CD4-positive, alpha-beta memory T cell (primary cell): ENCODE results near the gene EML6. TPM values are rescaled to one million over a fixed set of nuclear protein-coding genes. Genes with fewer than 3 reads are reported as not detected.
A peak's percentile ranks its signal among the peaks of the same experiment; 100 is the strongest.
"Not testable (repeated sequence)": the region's sequence is repeated elsewhere in the genome, so short reads cannot be mapped to it uniquely, and the experiment has no call there.

Experiments used
- CTCF ChIA-PET: fragments of 350-600 bp; sonication (Branson Sonifier 250); formaldehyde crosslinking; loops from one replicate; lab custom pipeline; 2021; ENCODE audit warnings: inconsistent platforms; ENCODE audit not compliant: partially characterized antibody; lab: Charles Lee
- POLR2A ChIA-PET: fragments of 350-600 bp; sonication (Branson Sonifier 250); formaldehyde crosslinking; loops from one replicate; lab custom pipeline; 2021; ENCODE audit not compliant: partially characterized antibody; lab: Charles Lee
- DNase-seq, 5 donors: peaks; one replicate each; pipeline versions ENCODE4 v3.0.0 to v3.0.0-alpha.2; 2020 to 2022; ENCODE audit warnings: mixed read lengths in 1 of 5
- H3K27ac ChIP-seq: one replicate; pipeline ENCODE4 v1.7.0; 2013; ENCODE audit warnings: low read depth, low read length
- H3K27me3 ChIP-seq: 2 replicates; pipeline ENCODE4 v1.7.0; 2013; ENCODE audit warnings: mild to moderate bottlenecking, low read length, moderate library complexity; ENCODE audit not compliant: insufficient read depth
- H3K36me3 ChIP-seq: 2 replicates; pipeline ENCODE4 v1.7.0; 2013; ENCODE audit warnings: mild to moderate bottlenecking, low read length, moderate library complexity; ENCODE audit not compliant: insufficient read depth
- H3K4me1 ChIP-seq: 2 replicates; pipeline ENCODE4 v1.7.0; 2013; ENCODE audit warnings: mild to moderate bottlenecking, low read length, moderate library complexity; ENCODE audit not compliant: insufficient read depth
- H3K4me3 ChIP-seq, 2 donors: one replicate each; pipeline ENCODE4 v1.7.0; 2013; ENCODE audit warnings: low read length in 2 of 2, mild to moderate bottlenecking in 1 of 2
- H3K9me3 ChIP-seq, 2 donors: one replicate each; pipeline ENCODE4 v1.7.0; 2013; ENCODE audit warnings: low read length in 2 of 2, control low read depth in 1 of 2; ENCODE audit not compliant: control insufficient read depth in 1 of 2
- H3K27ac Mint-ChIP-seq, 7 donors: one replicate each; pipeline ENCODE4 v1.8.0; 2020 to 2021; ENCODE audit warnings: mixed read lengths in 7 of 7, mild to moderate bottlenecking in 6 of 7, inconsistent platforms in 3 of 7, moderate library complexity in 3 of 7
- H3K27me3 Mint-ChIP-seq, 2 donors: one replicate each; pipeline ENCODE4 v1.8.0; 2020 to 2021; ENCODE audit warnings: mixed read lengths in 2 of 2
- H3K36me3 Mint-ChIP-seq, 2 donors: one replicate each; pipeline ENCODE4 v1.8.0; 2020 to 2021; ENCODE audit warnings: mixed read lengths in 2 of 2, inconsistent platforms in 1 of 2, mild to moderate bottlenecking in 1 of 2
- H3K4me1 Mint-ChIP-seq, 4 donors: one replicate each; pipeline ENCODE4 v1.8.0; 2020 to 2021; ENCODE audit warnings: mixed read lengths in 4 of 4, mild to moderate bottlenecking in 1 of 4
- H3K4me3 Mint-ChIP-seq, 8 donors: one replicate each; pipeline ENCODE4 v1.8.0; 2020 to 2021; ENCODE audit warnings: mixed read lengths in 8 of 8, mild to moderate bottlenecking in 7 of 8, moderate library complexity in 6 of 8, inconsistent platforms in 3 of 8
- H3K9me3 Mint-ChIP-seq, 8 donors: one replicate each; pipeline ENCODE4 v1.8.0; 2020 to 2021; ENCODE audit warnings: mixed read lengths in 8 of 8, mild to moderate bottlenecking in 5 of 8, inconsistent platforms in 3 of 8, moderate library complexity in 1 of 8
- intact Hi-C: fragments of 100-400 bp; cut with micrococcal nuclease; formaldehyde crosslinking; loops from one replicate; pipeline ENCODE4 v1.15.1; 2023
- polyA plus RNA-seq, 2 donors: library from polyadenylated mRNA; unstranded; fragments of 300-500 nt; fragmentation: Illumina TruSeq; gene quantifications; one replicate each; pipeline ENCODE4 v1.2.3, GENCODE V29; 2021
- total RNA-seq, 2 experiments: library from RNA; stranded (reverse); gene quantifications; one replicate each; pipeline ENCODE4 v1.2.3, GENCODE V29; 2021

EML6 gene
- total and polyA plus RNA-seq, 4 experiments from 2014 or later, result 0.02 to 3.9 (median 1.8) TPM; not detected in 1

DNA sequence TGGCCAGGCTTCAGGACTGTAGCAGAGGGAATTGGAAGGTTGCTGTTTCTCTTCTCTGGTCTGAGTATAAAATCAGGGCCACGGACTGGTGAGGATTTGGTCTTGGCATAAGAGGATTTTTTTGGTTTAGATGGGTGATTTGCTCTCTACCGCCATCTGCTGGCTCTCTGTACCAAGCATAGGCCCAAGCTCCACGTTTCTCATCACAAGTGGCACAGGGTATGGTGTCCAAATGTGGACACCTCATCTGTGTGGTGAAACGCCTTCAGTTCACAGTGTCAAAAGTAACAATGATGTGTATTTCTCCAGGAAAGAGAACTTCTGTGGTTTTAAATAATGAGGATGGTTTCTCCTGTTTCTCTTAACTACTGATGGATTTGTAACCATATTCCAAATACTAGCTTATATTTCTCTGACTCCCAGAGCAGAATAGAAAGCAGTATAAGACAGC, 115.1 kb downstream of the EML6 start:
- POLR2A ChIA-PET, result no interaction called here
- H3K4me1 Mint-ChIP-seq, result peaks cover 0 to 2% (median 0%) of the 10 kb centered on the region in 4 donors
- Histone ChIP-seq H3K4me1 (no peaks in the 10 kb centered on the region), H3K36me3 (no peaks in the 10 kb centered on the region), H3K4me3 (no peak overlapping the region), H3K27ac (no peak overlapping the region), H3K9me3 (no peaks in the 10 kb centered on the region), H3K27me3 (no peaks in the 10 kb centered on the region)
- H3K36me3 Mint-ChIP-seq, result no peaks in the 10 kb centered on the region
- no peak overlapping the region for H3K4me3 Mint-ChIP-seq
- intact Hi-C loops, result loop anchor here (1.0 to 5.0 kb wide), 5 partner anchors 116 to 337 kb away; partner anchors contain the start of gene EML6
- H3K27me3 Mint-ChIP-seq, result peaks cover 0 to 1% of the 10 kb centered on the region in 2 donors
- H3K9me3 Mint-ChIP-seq, result no peaks in the 10 kb centered on the region
- CTCF ChIA-PET, result interaction anchor here (0.7 to 4.1 kb wide), 36 partner anchors 9 to 731 kb away, joined by 3 to 37 read pairs (median 4); no protein-coding TSS in a partner anchor
- peak; percentile 40 to 51 (median 49) for DNase-seq
- no peak overlapping the region for H3K27ac Mint-ChIP-seq

DNA sequence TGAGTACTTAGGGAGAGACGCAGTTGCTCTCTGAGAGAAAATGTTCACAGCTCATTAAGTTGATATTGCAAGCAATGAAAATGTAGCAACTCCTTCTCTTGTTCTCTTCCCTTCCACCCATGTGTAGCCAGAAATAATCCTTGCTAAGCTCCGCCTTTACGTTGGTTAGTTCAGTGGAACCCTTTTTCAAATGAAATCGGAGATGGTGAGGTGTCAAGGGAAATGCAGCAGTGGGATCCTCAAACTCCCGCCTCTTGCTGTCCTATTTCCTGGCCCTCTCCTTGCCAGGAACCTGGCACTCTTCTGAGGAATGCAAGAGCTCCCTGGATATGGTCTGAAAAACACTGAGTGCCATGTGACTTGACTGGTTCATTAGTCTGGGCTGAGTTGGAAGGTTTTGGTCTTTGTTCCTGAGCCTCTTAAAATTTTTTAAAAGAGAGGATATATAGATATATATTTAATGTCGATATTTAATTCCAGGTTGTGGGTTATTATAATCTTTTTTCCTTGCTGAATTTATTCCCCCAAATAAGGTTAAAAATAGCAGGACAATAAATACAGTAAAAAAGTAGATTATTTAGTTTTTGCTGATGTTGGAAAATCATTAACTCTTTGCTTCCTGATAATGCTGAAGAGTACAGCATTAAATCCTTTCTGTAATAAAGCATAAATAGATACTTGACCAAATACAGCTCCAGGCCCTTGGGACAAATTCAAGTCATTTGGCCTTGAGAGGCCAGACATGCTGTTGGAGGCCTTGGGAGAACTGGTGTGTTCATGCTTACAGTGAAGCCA, 116.2 kb downstream of the EML6 start:
- ChIA-PET POLR2A (no interaction called here), CTCF (interaction anchor here (0.7 to 4.1 kb wide), 28 partner anchors 8 to 733 kb away, joined by 3 to 37 read pairs (median 5); no protein-coding TSS in a partner anchor)
- H3K36me3 ChIP-seq, result no peaks in the 10 kb centered on the region
- H3K9me3 ChIP-seq, result no peaks in the 10 kb centered on the region
- H3K4me3 ChIP-seq, result no peak overlapping the region
- no peak overlapping the region for H3K4me3 Mint-ChIP-seq
- H3K36me3 Mint-ChIP-seq, result no peaks in the 10 kb centered on the region
- H3K4me1 ChIP-seq, result no peaks in the 10 kb centered on the region
- H3K27me3 Mint-ChIP-seq, result peaks cover 0 to 1% of the 10 kb centered on the region in 2 donors
- intact Hi-C loops, result loop anchor here (2.0 to 5.0 kb wide), 2 partner anchors 117 to 175 kb away; partner anchors contain the start of gene EML6
- DNase-seq, result no peak
- H3K27ac ChIP-seq, result no peak overlapping the region
- H3K27ac Mint-ChIP-seq, result peak overlapping the region in 1 of 7 donors; percentile 44
- H3K9me3 Mint-ChIP-seq, result no peaks in the 10 kb centered on the region
- H3K27me3 ChIP-seq, result no peaks in the 10 kb centered on the region
- peaks cover 0 to 2% (median 0%) of the 10 kb centered on the region in 4 donors for H3K4me1 Mint-ChIP-seq

DNA sequence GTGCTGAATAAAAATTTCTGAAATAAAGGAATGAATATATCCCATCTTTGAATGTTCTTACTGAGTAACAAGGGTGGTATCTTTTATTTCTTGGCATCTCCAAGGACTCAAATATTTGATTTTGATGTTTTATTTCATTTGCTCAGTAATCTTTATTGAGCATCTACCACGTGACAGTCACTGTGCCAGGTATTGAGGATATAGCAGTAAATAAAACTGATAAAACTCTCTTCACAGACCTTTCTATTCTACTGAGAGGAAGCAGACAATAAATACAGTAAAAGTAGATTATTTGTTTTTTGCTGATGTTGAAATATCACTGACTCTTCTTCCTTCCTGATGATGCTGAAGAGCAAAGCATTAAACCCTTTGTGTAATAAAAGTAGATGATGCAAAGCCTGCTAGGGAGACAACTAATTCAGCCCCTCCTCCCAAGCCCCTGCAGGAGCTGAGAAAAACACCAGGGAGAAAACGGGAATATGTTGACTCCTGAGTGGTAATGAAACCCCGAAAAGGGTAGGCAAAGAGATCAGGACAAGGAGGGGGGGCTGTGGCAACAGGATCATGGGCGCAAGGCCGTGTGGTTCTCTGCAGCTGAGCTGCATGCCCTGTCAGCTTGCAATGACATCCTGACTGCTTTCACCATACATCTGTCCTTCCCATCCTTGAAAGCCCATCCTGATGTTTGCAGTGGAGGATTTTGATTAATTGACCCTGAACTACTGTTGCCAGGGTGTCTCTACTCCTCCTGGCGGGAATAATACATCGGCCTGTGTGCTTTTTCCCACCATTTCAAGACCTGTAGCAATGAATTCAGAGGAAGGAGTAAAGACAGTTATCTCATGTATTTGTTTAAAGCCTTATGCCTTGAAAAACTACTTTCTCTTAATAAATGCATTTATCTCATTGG, 117.4 kb downstream of the EML6 start:
- POLR2A ChIA-PET, result no interaction called here

DNA sequence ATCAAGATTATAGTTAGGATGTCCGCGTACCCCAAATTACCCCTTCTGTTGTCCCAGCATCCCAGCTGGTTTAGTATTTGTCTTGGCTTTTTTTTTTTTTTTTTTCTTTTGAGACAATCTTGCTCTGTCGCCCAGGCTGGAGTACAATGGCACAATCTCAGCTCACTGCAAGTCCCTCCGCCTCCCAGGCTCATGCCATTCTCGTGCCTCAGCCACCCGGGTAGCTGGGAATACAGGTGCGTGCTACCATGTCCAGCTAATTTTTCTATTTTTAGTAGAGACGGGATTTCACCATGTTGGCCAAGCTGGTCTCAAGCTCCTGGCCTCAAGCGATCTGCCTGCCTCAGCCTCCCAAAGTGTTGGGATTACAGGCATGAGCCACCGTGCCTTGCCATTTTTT, 118.0 kb downstream of the EML6 start:
- POLR2A ChIA-PET, H3K27me3 Mint-ChIP-seq: not testable (repeated sequence)
- CTCF ChIA-PET, result interaction anchor here (1.4 kb wide), 1 partner anchor 10 kb away, joined by 7 read pairs; no protein-coding TSS in a partner anchor

More for the DNA sequence above, 117.4 kb downstream of the EML6 start:
- H3K4me1 Mint-ChIP-seq, result peaks cover 0 to 2% (median 0%) of the 10 kb centered on the region in 4 donors
- H3K27ac ChIP-seq, result no peak overlapping the region
- H3K9me3 Mint-ChIP-seq, result no peaks in the 10 kb centered on the region
- CTCF ChIA-PET, result interaction anchor here (1.0 to 3.4 kb wide), 3 partner anchors 9 to 68 kb away, joined by 3 to 30 read pairs (median 7); no protein-coding TSS in a partner anchor
- no peak overlapping the region for H3K4me3 ChIP-seq
- H3K4me1 ChIP-seq, result no peaks in the 10 kb centered on the region
- H3K4me3 Mint-ChIP-seq, result peak overlapping the region in 1 of 8 donors; percentile 17
- DNase-seq, result no peak
- peak overlapping the region in 1 of 7 donors; percentile 66 for H3K27ac Mint-ChIP-seq
- H3K36me3 Mint-ChIP-seq, result no peaks in the 10 kb centered on the region
- H3K9me3 ChIP-seq, result no peaks in the 10 kb centered on the region
- intact Hi-C loops, result no loop called here
- no peaks in the 10 kb centered on the region for H3K27me3 Mint-ChIP-seq
- no peaks in the 10 kb centered on the region for H3K27me3 ChIP-seq
- no peaks in the 10 kb centered on the region for H3K36me3 ChIP-seq

DNA sequence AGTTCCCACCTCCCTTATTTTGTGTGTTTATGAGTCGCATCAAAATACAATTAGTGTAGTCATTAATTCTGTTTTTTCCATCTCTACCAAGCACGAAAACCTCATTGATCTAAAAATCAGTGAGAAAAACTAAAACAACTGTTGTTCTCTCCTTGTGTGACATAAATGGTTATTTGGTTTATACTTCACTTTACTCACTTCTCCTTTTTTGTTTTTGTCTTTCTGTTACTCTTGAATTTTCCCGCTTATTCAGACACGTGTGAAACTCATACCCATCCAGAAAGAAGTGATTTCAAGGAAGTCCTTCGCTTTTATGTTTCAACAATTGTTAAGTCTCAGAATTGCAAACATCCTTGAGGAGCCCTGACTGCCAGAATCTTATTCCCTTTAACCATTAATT, 121.6 kb downstream of the EML6 start:
- Histone ChIP-seq H3K9me3 (no peaks in the 10 kb centered on the region), H3K4me1 (no peaks in the 10 kb centered on the region), H3K27me3 (no peaks in the 10 kb centered on the region), H3K4me3 (no peak overlapping the region), H3K27ac (no peak overlapping the region), H3K36me3 (no peaks in the 10 kb centered on the region)
- POLR2A ChIA-PET, result no interaction called here
- no peak for DNase-seq
- CTCF ChIA-PET, result interaction anchor here (1.3 kb wide), 1 partner anchor 333 kb away, joined by 3 read pairs; no protein-coding TSS in a partner anchor
- Mint-ChIP-seq H3K36me3 (no peaks in the 10 kb centered on the region), H3K4me3 (no peak overlapping the region), H3K27ac (peak overlapping the region in 1 of 7 donors; percentile 9), H3K4me1 (no peaks in the 10 kb centered on the region), H3K9me3 (no peaks in the 10 kb centered on the region), H3K27me3 (no peaks in the 10 kb centered on the region)
- intact Hi-C loops, result no loop called here

More for the DNA sequence above, 118.0 kb downstream of the EML6 start:
- H3K27ac Mint-ChIP-seq, DNase-seq, H3K27me3 ChIP-seq, H3K9me3 Mint-ChIP-seq, H3K36me3 Mint-ChIP-seq, intact Hi-C loops, H3K4me3 Mint-ChIP-seq, H3K4me3 ChIP-seq, H3K4me1 Mint-ChIP-seq, H3K27ac ChIP-seq, H3K36me3 ChIP-seq, H3K4me1 ChIP-seq, H3K9me3 ChIP-seq: not testable (repeated sequence)

DNA sequence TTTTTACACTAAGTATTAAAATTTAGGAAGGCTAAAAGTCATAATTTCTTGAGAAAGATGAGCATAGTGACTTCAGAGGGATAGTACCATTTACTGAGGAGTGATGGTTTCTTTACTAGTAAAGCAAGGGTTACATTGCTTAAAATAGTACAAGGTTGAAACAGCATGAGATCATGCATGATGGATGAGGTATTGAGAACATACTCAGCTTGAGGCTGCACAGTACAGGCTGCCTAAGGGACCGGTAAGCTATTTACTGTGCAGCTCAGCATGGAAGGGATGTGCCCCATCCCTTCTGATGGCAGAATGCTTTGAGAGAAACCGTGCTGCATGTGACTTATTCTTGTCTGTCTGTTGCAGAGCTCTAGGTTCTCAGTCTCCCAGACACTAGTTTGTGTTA, 122.1 kb downstream of the EML6 start:
- POLR2A ChIA-PET, result no interaction called here
- no peak for DNase-seq

More for the DNA sequence above, 122.1 kb downstream of the EML6 start:
- Histone ChIP-seq H3K27me3 (no peaks in the 10 kb centered on the region), H3K27ac (no peak overlapping the region), H3K9me3 (no peaks in the 10 kb centered on the region), H3K36me3 (no peaks in the 10 kb centered on the region), H3K4me3 (no peak overlapping the region), H3K4me1 (no peaks in the 10 kb centered on the region)
- CTCF ChIA-PET, result interaction anchor here (1.3 kb wide), 1 partner anchor 332 kb away, joined by 3 read pairs; no protein-coding TSS in a partner anchor
- Mint-ChIP-seq H3K27me3 (no peaks in the 10 kb centered on the region), H3K36me3 (no peaks in the 10 kb centered on the region), H3K4me3 (no peak overlapping the region), H3K9me3 (no peaks in the 10 kb centered on the region), H3K4me1 (no peaks in the 10 kb centered on the region), H3K27ac (no peak overlapping the region)
- intact Hi-C loops, result no loop called here
